Epithelial cell of prostate (primary cell): ENCODE results near the gene SORBS2.

ENCODE experiments used
- DNase-seq: peaks from one replicate; pipeline ENCODE4 v3.0.0-alpha.2; 2011; ENCODE audit warnings: low read depth, low spot score
- H3K27ac ChIP-seq: fragments of 450-650 bp; 2 replicates; pipeline ENCODE4 v1.5.1; 2017; ENCODE audit warnings: mild to moderate bottlenecking

The SORBS2 gene

GRCh38 chr4:185778307-185778706 lies 33.7 kb downstream of the SORBS2 start:
- peak overlapping the region; percentile 33 for H3K27ac ChIP-seq
- peak; percentile 85 for DNase-seq

DNA sequence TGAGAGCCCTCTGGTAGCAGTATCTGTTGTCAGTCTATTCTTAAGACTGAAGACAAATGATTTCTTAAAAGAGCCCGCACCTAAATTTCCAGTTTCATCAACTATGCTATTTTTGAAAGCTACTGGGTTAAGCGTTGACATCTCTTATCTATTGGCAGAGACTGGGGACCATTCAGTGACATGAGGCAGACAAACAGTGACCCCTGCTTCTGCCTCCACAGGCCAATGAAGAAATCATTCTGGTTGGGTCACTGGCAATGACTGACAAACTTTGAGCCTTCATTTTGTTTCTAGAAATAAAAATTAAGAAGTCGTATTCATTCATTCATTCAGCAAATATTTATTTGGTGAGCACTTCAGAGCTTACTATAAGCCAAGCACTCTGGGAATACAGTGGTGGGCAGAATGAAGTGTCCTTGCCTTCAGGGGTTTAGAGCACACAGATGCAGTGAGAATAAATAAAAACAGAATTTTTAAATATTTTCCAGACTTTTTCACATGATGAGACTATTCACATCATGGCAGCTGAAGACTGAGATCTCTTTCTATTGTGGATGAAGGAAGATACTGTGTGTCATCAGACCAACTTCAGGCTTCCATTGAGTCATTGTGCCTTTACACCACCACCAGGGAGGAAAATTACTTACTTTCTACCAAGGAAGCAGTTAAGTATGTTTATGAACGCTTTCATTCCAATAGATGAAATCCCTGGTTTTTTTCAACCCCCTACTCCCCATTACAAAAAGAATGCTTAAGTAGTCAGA lies 36.0 kb downstream of the SORBS2 start:
- no peak for DNase-seq
- peak overlapping the region; percentile 51 for H3K27ac ChIP-seq

DNA sequence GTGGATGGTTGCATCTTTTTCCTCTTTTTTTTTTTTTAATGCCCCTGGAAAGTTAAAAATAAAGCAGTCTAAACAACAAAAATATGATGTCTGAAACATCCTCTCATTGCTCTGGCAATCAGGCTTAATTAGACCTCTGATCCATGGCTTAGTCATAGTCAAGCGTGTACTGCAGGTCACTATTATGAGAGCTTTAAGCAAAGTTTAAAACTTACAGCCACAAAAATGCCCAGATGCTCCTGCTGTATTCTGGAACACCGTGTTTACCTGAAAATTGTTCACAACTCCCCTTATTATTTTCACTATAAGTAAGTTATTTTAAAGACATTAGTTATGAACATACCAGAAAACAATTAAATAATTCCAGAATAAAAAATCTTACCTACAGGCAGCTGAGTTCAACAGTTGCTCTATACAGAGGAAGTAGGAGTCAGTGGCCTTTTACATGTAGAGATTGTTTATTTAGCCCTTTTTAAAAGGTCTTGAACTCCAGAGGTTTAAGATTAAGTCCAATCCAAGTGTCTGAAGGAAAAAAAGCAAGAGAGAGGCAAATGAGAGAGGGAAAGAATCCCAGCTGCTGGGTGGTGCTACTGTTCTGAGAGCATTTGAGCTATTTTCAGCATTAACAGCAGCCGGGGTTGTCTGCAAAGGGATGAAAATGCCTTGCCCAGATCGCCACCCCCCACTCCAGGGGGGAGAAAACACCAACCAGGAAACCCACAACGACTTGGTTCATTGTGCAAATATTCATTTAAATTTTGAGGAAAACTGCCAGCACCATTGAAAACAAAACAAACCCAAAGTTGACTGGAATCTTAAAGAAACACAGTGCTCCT lies 36.9 kb downstream of the SORBS2 start:
- no peak for DNase-seq

DNA sequence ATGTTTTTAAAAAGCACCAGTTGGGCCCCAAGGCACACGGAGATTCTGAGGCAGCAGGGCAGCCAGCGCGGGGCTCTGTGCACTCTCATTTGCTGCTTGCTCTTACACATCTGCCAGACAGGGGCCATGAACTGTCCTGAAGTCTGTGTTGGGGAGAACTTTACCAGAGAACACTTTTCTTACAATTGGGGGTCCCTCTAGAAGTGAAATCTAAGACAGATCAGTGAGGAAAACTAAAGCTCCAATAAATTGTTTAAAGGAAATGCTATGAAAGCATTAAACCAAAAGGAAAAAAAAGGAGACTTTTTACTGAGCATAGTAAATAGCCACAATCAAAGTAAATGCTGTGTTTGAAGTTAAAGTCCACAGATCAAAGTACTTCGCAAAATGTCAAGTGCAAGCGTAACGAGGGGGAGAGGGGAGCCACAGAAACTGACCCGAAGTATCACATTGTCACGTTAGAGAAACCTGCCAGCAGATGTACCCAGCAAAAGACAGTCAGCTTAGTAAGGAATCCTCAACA lies 37.8 kb downstream of the SORBS2 start:
- no peak for DNase-seq
- H3K27ac ChIP-seq: no peak overlapping the region

More for the DNA sequence above, 36.9 kb downstream of the SORBS2 start:
- H3K27ac ChIP-seq: peak overlapping the region; percentile 51

- no peak for DNase-seq
- H3K27ac ChIP-seq: no peak overlapping the region
These were observed 38.6 kb downstream of the SORBS2 start for GRCh38 chr4:185773419-185773818.

- DNase-seq: no peak
- no peak overlapping the region for H3K27ac ChIP-seq
These were observed 39.5 kb downstream of the SORBS2 start for GRCh38 chr4:185772391-185773093.

DNA sequence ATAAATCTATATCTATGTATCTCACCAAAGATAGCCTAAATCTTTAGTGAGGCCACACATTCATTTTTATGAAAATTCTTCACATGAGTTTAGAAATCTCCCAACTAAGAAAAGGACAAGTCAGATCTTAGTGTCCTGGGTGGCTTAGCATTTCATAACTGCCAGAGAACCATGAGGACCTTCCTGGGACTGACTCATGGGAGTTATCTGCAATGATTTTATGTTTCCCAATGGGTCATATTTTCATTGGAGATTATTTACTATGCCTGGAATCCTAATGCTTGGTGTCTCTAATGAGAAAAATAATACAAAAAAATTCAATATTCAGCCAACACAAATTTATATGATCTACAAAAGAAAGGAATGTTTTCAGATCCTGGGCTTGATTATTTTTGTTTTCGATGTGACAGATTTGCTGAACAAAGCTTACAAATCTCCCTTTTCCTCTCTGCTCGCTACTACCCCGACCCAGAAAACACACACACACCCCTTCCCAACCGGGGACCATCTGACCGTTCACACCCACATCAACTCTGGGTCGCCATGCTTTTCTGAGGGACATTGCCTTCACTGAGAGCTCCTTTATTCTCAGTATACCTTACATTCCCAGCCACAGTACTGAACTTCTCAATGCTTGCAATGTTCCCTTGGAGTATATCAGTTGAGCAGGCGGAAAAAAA lies 40.1 kb downstream of the SORBS2 start:
- no peak for DNase-seq
- H3K27ac ChIP-seq: no peak overlapping the region

GRCh38 chr4:185767528-185767927 lies 44.5 kb downstream of the SORBS2 start:
- H3K27ac ChIP-seq: no peak overlapping the region
- no peak for DNase-seq

DNA sequence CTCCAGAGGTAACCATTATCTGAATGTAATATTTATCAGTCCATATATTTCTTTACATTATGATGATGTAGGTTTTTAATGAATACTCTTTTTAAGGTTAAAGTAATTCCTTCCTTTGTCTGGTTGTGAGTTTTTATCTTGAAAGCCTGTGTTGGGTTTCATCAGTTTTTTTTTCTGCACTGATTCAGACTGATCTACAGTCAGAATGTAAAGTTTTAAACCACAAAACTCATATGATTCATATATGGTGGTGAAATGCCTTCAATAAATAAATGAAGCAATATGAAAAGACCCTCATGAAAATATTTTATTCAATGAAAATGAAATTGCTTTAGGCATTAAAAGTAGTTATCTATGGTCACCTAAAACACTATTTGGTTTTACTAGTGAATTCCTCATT lies 47.1 kb downstream of the SORBS2 start:
- DNase-seq: no peak
- no peak overlapping the region for H3K27ac ChIP-seq

DNA sequence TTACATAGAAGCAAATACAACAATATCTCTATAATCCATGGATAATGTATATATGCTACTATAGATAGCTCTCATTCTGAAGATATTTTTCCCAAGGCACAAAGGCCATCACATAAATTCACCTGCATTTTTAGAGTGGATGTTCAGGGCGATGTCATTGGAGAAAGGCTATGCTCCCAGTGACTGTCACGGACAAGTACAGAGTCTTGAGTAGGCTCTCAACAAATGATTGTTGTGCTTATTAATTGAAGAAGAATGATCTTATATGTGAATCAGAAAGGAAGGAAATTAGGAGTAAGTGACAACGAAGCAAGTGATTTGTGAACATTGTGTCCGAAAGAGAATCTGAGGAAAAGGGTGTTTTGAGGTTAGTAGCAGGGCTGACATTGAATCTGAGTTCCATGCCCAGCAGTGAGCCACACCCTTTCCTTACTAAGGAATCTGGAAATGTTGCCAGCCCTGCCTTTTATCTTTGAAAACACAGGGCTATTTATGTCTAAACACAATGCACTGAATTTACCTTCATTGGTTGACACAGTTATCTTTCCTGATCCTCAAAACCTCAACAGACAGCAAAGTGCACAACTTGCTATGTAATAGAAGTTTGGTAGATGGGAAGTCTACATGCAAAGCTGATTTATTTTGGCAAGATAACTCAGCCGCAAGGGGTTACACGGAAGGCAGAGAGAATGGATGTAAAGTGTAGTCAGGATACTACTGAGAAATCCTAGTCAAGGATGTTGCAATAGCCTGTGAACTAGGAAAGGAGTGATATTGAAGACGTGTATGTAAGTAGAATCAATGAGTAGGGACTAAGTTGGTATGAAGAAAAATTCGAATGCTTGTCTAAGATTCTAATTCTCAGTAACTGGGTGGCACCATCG lies 50.4 kb downstream of the SORBS2 start:
- H3K27ac ChIP-seq: no peak overlapping the region
- no peak for DNase-seq

GRCh38 chr4:185758807-185759206 lies 53.2 kb downstream of the SORBS2 start:
- H3K27ac ChIP-seq: no peak overlapping the region
- no peak for DNase-seq

- no peak for DNase-seq
These were observed 56.5 kb downstream of the SORBS2 start for GRCh38 chr4:185755451-185755850.

DNA sequence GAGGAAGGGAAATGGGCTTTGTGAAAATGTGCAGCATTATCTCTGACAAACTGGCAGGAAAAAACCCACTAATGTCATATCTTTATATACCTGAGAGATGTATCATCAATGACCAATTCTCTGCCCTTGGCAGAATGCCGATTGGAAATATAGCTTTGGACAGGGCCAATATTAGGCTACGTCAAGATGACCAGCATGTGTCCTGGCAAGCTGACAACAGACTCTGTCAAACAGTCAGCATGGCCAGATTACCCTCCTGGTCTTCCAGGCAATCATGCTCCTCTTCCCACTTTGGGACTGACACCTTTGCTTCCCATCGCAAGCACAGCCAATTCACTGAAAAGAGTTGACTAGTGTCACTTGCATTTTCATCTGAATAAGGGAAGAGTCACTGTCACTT lies 57.0 kb downstream of the SORBS2 start:
- no peak for DNase-seq
- H3K27ac ChIP-seq: no peak overlapping the region

More at GRCh38 chr4:185755451-185755850, 56.5 kb downstream of the SORBS2 start:
- H3K27ac ChIP-seq: no peak overlapping the region

- no peak overlapping the region for H3K27ac ChIP-seq
- no peak for DNase-seq
These were observed 59.1 kb downstream of the SORBS2 start for GRCh38 chr4:185752872-185753271.

GRCh38 chr4:185749858-185750257 lies 62.1 kb downstream of the SORBS2 start:
- DNase-seq: no peak
- no peak overlapping the region for H3K27ac ChIP-seq

GRCh38 chr4:185748901-185749390 lies 63.0 kb downstream of the SORBS2 start:
- DNase-seq: no peak
- no peak overlapping the region for H3K27ac ChIP-seq

DNA sequence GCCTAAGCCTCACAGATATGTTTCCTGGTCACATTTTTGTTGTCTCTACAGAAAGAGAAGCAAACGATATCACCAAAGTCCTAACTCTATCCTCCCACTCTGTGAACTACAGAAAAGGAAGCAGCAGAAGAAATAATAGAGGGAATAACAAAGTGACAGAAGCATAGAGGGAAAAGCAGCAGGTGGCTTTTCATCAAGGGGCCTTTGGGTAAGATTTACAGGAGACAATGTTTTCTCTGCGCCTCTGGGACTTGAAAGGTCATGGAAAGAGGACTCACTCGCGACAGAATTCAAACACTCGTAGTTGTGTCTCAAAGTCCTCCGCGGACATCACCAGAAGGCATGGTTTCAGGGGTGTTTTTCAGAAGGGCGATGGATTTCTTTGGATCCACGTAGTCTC lies 66.1 kb downstream of the SORBS2 start:
- H3K27ac ChIP-seq: no peak overlapping the region
- DNase-seq: no peak

DNA sequence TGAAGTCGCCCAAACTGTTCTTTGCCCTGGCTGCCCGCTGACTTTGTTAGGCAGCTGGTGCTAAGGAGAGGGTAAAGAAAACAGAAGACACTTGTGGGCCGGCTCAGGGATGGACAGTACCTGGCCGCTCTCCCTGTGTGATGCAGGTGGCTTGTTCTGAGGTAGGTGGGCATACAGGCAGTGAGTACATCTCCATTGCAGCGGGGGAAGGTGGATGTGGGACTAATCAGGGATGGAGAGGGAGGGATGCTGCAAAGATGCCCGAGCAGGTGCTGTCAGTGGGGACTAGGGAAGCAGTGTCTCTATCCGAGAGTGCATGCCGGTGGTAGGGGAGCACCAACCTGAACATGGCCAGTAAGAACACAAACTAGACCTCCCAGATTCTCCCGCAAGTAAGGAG lies 67.0 kb downstream of the SORBS2 start:
- H3K27ac ChIP-seq: no peak overlapping the region
- no peak for DNase-seq

DNA sequence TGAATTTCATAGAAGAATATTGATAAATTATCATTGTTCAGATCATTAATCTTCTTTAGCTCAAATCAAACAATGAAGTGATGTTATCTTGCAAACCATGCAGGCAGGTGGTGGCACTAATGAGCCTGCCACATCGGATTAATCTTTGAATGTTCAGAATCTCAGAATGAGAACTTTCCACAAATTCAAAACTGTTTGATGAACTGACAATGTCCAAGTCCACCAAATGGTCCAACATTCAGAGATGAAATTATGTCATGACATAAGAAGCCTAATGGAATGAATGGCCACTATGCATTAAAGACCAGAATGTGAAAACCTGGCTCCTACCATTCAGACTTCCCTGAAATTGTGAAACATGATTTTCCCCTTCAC lies 67.5 kb downstream of the SORBS2 start:
- no peak overlapping the region for H3K27ac ChIP-seq

More for the DNA sequence above, 67.5 kb downstream of the SORBS2 start:
- no peak for DNase-seq
